Karpas-422 (cell line): ENCODE measurements around the gene PRR20C. TPM values are rescaled to one million over a fixed set of nuclear protein-coding genes. Genes with fewer than 3 reads are reported as not detected.
"Not testable (repeated sequence)": the region's sequence is repeated elsewhere in the genome, so short reads cannot be mapped to it uniquely, and the experiment has no call there.

Source experiments
- DNase-seq: peaks from one replicate; pipeline ENCODE4 v3.0.0-alpha.2; 2015
- H2AFZ ChIP-seq: fragments of 200-600 bp; sonication (generic); 2 replicates; pipeline ENCODE4 v1.6.1; 2014; ENCODE audit warnings: antibody characterized with exemption, low read length, mixed read lengths
- H3K27ac ChIP-seq: fragments of 200-600 bp; sonication (generic); 2 replicates; pipeline ENCODE4 v1.5.1; 2014; ENCODE audit warnings: mild to moderate bottlenecking, low read length, moderate library complexity
- H3K27me3 ChIP-seq: fragments of 200-600 bp; sonication (generic); 2 replicates; pipeline ENCODE4 v1.6.1; 2014; ENCODE audit warnings: low read length, mixed read lengths
- H3K36me3 ChIP-seq: fragments of 200-600 bp; sonication (generic); 2 replicates; pipeline ENCODE4 v1.6.1; 2014; ENCODE audit warnings: low read length, mixed read lengths; ENCODE audit not compliant: insufficient read depth
- H3K4me1 ChIP-seq: fragments of 200-600 bp; sonication (generic); 2 replicates; pipeline ENCODE4 v1.6.1; 2014; ENCODE audit warnings: mild to moderate bottlenecking, low read length, mixed read lengths
- H3K4me2 ChIP-seq: fragments of 200-600 bp; sonication (generic); 2 replicates; pipeline ENCODE4 v1.6.1; 2014; ENCODE audit warnings: low read length, low read depth, mild to moderate bottlenecking; ENCODE audit not compliant: poor library complexity, severe bottlenecking
- H3K4me3 ChIP-seq: fragments of 200-600 bp; sonication (generic); 2 replicates; pipeline ENCODE4 v1.5.1; 2014; ENCODE audit warnings: mild to moderate bottlenecking, antibody characterized with exemption, low read length, mixed read lengths
- H3K79me2 ChIP-seq: fragments of 200-600 bp; sonication (generic); 2 replicates; pipeline ENCODE4 v1.6.1; 2014; ENCODE audit warnings: mild to moderate bottlenecking, low read length, mixed read lengths
- H3K9ac ChIP-seq: fragments of 200-600 bp; sonication (generic); 2 replicates; pipeline ENCODE4 v1.6.0; 2014; ENCODE audit warnings: low read length
- H3K9me2 ChIP-seq: fragments of 200-600 bp; sonication (generic), shearing (Covaris generic); replicated peaks from 2 replicates; pipeline ENCODE4 v1.6.0; 2014; ENCODE audit warnings: mild to moderate bottlenecking, low read length, moderate library complexity; ENCODE audit not compliant: insufficient read depth
- H3K9me3 ChIP-seq: fragments of 300-700, 200-600 bp; sonication (generic); 2 replicates; pipeline ENCODE4 v1.6.1; 2014; ENCODE audit warnings: low read length, mixed read lengths
- H4K20me1 ChIP-seq: fragments of 200-600 bp; sonication (generic); 2 replicates; pipeline ENCODE4 v1.6.1; 2014; ENCODE audit warnings: mild to moderate bottlenecking, antibody characterized with exemption, low read length, low read depth; ENCODE audit not compliant: insufficient read depth
- total RNA-seq: library from RNA; depleted of rRNA; stranded (reverse); fragments of >200 nt; shearing (Covaris generic); gene quantifications from 2 replicates; pipeline ENCODE4 v1.2.3, GENCODE V29; 2014; ENCODE audit warnings: low replicate concordance; rRNA removed

PRR20C gene
- not detected in 2 replicates for total RNA-seq

- H3K27me3 ChIP-seq, H3K9me3 ChIP-seq, H4K20me1 ChIP-seq, H3K27ac ChIP-seq, H3K79me2 ChIP-seq, H3K4me1 ChIP-seq, H2AFZ ChIP-seq, H3K9ac ChIP-seq, H3K36me3 ChIP-seq, H3K4me2 ChIP-seq, H3K9me2 ChIP-seq, H3K4me3 ChIP-seq, DNase-seq: not testable (repeated sequence)
Measured at GRCh38 chr13:57153761-57154160, at the start of gene PRR20C. Gene PRR20C, plus strand, starts transcription at chr13:57154061. Its CDS starts 387 bp downstream, at chr13:57154448.

DNA sequence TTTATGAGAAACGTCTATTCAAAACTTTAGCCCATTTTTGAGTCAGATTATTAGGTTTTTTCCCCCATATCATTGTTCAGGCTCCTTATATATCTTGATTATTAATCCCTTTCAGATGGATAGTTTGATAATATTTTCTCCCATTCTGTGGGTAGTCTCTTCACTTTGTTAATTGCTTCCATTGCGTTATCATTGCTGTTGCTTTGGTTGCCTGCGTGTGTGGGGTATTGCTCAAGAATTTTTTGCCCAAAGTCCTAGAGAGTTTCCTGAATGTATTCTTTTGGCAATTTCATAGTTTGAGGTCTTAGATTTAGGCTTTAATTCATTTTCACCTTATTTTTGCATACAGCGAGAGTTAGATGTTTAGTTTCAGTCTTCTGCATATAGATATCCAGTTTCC is 38.9 kb upstream of the PRR20C start:
- Histone ChIP-seq H3K4me1 (no peaks in the 10 kb centered on the region), H3K9me3 (peaks cover 49% of the 10 kb centered on the region), H3K4me3 (no peak overlapping the region), H3K27me3 (no peaks in the 10 kb centered on the region), H3K79me2 (no peaks in the 10 kb centered on the region), H3K9ac (no peak overlapping the region), H3K36me3 (no peaks in the 10 kb centered on the region), H3K9me2 (no peaks in the 10 kb centered on the region), H3K4me2 (no peak overlapping the region), H2AFZ (no peak overlapping the region), H3K27ac (no peak overlapping the region), H4K20me1 (no peaks in the 10 kb centered on the region)
- no peak for DNase-seq

DNA sequence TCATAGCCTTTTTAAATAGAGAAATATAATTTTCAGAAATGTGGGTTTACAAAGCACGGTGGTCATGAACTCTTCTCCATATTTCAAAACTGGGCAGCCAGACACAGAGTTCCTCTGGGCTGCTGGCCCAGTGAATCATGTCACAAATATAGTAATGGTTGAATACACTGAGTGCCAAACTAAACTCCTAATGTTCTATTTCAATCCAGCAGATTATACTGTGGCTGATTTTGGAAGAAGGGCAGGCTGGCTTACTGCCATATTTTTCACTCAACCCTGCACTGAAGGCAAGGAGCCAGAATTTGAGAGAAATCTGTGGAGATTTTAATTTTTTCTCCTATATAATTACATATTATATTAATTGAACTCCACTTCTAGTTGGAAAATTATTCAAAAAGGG is 30.2 kb upstream of the PRR20C start:
- no peaks in the 10 kb centered on the region for H3K36me3 ChIP-seq
- no peak overlapping the region for H3K4me2 ChIP-seq
- no peak overlapping the region for H3K27ac ChIP-seq
- H4K20me1 ChIP-seq, result no peaks in the 10 kb centered on the region
- no peak overlapping the region for H3K9ac ChIP-seq
- peaks cover 27% of the 10 kb centered on the region for H3K9me3 ChIP-seq
- no peak for DNase-seq
- no peaks in the 10 kb centered on the region for H3K9me2 ChIP-seq
- no peaks in the 10 kb centered on the region for H3K27me3 ChIP-seq
- H3K4me1 ChIP-seq, result no peaks in the 10 kb centered on the region
- H3K79me2 ChIP-seq, result no peaks in the 10 kb centered on the region
- no peak overlapping the region for H3K4me3 ChIP-seq
- no peak overlapping the region for H2AFZ ChIP-seq

DNA sequence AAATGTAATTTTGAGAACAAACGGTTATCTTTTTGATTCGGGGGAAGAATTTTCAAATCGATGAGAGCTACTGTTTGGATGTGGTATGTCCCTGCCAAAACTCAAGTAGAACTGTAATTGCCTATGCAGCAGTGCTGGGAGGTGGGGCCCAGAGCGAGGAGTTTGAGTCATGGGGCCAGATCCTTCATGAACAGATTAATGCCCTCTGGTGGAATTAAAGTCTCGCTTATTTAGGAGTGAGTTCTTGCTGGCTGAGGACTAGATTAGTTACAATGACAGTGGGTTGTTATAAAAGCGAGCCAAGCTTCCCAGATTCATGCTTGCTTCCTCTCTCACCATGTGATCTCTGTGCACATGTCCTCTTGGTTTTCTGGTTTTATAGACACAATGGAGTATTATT is 25.0 kb upstream of the PRR20C start:
- no peaks in the 10 kb centered on the region for H3K79me2 ChIP-seq
- H3K9me2 ChIP-seq, result no peaks in the 10 kb centered on the region
- H3K36me3 ChIP-seq, result no peaks in the 10 kb centered on the region
- peaks cover 31% of the 10 kb centered on the region; the same call in 1 of the 2 replicates for H3K9me3 ChIP-seq
- H3K27me3 ChIP-seq, result no peaks in the 10 kb centered on the region
- no peaks in the 10 kb centered on the region for H4K20me1 ChIP-seq
- DNase-seq, result no peak
- H3K4me3 ChIP-seq, result no peak overlapping the region
- H3K4me1 ChIP-seq, result no peaks in the 10 kb centered on the region
- H2AFZ ChIP-seq, result no peak overlapping the region
- no peak overlapping the region for H3K4me2 ChIP-seq
- H3K9ac ChIP-seq, result no peak overlapping the region
- H3K27ac ChIP-seq, result no peak overlapping the region

DNA sequence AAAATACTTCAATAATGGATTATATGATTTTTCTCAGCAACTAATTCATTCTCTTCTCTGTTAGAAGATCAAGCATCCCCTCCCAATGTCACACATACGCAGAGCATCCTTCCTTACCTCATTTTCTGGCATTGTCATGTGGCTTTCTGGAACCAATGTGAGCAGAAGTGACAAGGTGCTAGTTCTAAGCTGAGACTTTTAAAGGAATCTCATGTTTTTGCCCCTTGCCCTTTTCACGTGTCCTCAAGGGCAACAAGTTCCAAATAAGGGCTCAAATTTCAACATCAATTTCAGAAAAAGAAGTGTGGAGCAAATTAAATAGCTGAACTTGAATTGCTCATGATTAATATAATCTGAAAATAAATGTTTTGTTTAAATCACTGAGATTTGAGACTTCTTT is 17.8 kb upstream of the PRR20C start:
- Histone ChIP-seq H3K9me3 (peaks cover 35% of the 10 kb centered on the region), H3K79me2 (no peaks in the 10 kb centered on the region), H3K4me3 (no peak overlapping the region), H3K9me2 (no peaks in the 10 kb centered on the region), H3K4me1 (no peaks in the 10 kb centered on the region), H3K27ac (no peak overlapping the region), H3K27me3 (no peaks in the 10 kb centered on the region), H3K9ac (no peak overlapping the region), H3K36me3 (no peaks in the 10 kb centered on the region), H4K20me1 (no peaks in the 10 kb centered on the region), H3K4me2 (no peak overlapping the region), H2AFZ (no peak overlapping the region)
- DNase-seq, result no peak

GRCh38 chr13:57137585-57137984 is 16.3 kb upstream of the PRR20C start:
- no peaks in the 10 kb centered on the region for H3K79me2 ChIP-seq

GRCh38 chr13:57138988-57139387 is 14.9 kb upstream of the PRR20C start:
- Histone ChIP-seq H3K9ac (no peak overlapping the region), H3K4me3 (no peak overlapping the region), H3K4me1 (no peaks in the 10 kb centered on the region), H2AFZ (no peak overlapping the region), H3K4me2 (no peak overlapping the region), H3K9me2 (no peaks in the 10 kb centered on the region), H3K27ac (no peak overlapping the region), H3K9me3 (peaks cover 13% of the 10 kb centered on the region), H4K20me1 (no peaks in the 10 kb centered on the region), H3K79me2 (no peaks in the 10 kb centered on the region), H3K27me3 (no peaks in the 10 kb centered on the region), H3K36me3 (no peaks in the 10 kb centered on the region)
- DNase-seq, result no peak

More at GRCh38 chr13:57137585-57137984, 16.3 kb upstream of the PRR20C start:
- Histone ChIP-seq H3K9me3 (peaks cover 20% of the 10 kb centered on the region), H3K4me2 (no peak overlapping the region), H3K27ac (no peak overlapping the region), H2AFZ (no peak overlapping the region), H3K36me3 (no peaks in the 10 kb centered on the region), H3K4me1 (no peaks in the 10 kb centered on the region), H4K20me1 (no peaks in the 10 kb centered on the region), H3K9me2 (no peaks in the 10 kb centered on the region), H3K4me3 (no peak overlapping the region), H3K27me3 (no peaks in the 10 kb centered on the region), H3K9ac (no peak overlapping the region)
- DNase-seq, result no peak

DNA sequence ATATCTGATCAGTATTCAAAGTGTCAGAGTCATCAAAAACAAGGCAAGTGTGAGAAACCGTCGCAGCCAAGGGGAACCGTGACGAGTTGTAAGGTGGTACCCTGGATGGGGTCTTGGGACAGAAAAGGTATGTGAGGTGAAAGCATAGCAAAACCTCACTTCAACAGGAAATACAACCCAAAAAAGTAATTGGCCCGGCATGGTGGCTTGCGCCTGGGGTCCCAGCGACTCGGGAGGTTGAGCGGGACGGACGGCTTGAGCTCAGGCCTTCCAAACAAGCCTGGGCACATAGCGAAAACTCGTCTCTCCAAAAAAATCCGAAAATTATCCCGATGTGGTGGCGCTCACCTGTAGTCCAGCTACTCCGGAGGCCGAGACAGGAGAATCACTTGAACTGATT is 14.1 kb upstream of the PRR20C start:
- not testable (repeated sequence) for H3K9me2 ChIP-seq, H3K27ac ChIP-seq, H2AFZ ChIP-seq, H3K27me3 ChIP-seq, DNase-seq, H4K20me1 ChIP-seq, H3K79me2 ChIP-seq, H3K9ac ChIP-seq, H3K4me2 ChIP-seq, H3K36me3 ChIP-seq, H3K4me3 ChIP-seq, H3K4me1 ChIP-seq
- peaks cover 13% of the 10 kb centered on the region for H3K9me3 ChIP-seq
